PC-9 (cell line): ENCODE measurements around the gene IL13. TPM values are rescaled to one million over a fixed set of nuclear protein-coding genes. Genes with fewer than 3 reads are reported as not detected.

Experiments used
- BruUV-seq: library from RNA; stranded (reverse); fragments of 400-500 nt; replicated peaks from 2 replicates; lab custom pipeline; 2021; lab: Mats Ljungman, UMichigan
- CTCF ChIA-PET: fragments of 300-600 bp; sonication (Branson Sonifier 250); formaldehyde crosslinking; loops from one replicate; lab custom pipeline; 2022; ENCODE audit warnings: antibody characterized with exemption; lab: Charles Lee
- POLR2A ChIA-PET: fragments of 300-600 bp; sonication (Branson Sonifier 250); formaldehyde crosslinking; loops from one replicate; lab custom pipeline; 2022; ENCODE audit warnings: antibody characterized with exemption; ENCODE audit not compliant: unreplicated experiment; lab: Charles Lee
- DNase-seq, 2 experiments: peaks; one replicate each; pipeline versions ENCODE4 v3.0.0 to v3.0.0-alpha.2; 2015 to 2022; ENCODE audit warnings: mixed read lengths in 1 of 2
- H2AFZ ChIP-seq: fragments of 200-600 bp; sonication (generic); 2 replicates; pipeline ENCODE4 v1.8.1; 2017; ENCODE audit warnings: antibody characterized with exemption
- H3F3A ChIP-seq: fragments of 200-600 bp; sonication (generic); 2 replicates; pipeline ENCODE4 v1.8.1; 2017; ENCODE audit warnings: antibody characterized with exemption, mild to moderate bottlenecking, low read depth; ENCODE audit not compliant: insufficient read depth
- H3K27ac ChIP-seq: fragments of 200-600 bp; sonication (generic); 2 replicates; pipeline ENCODE4 v1.6.1; 2016; ENCODE audit warnings: mixed run types
- H3K27me3 ChIP-seq: fragments of 200-600 bp; sonication (generic); 2 replicates; pipeline ENCODE4 v1.6.1; 2016; ENCODE audit warnings: low read depth, mixed run types; ENCODE audit not compliant: insufficient read depth
- H3K36me3 ChIP-seq: fragments of 200-600 bp; sonication (generic); 2 replicates; pipeline ENCODE4 v1.6.1; 2016; ENCODE audit warnings: low read depth, mixed run types
- H3K4me1 ChIP-seq: fragments of 200-600 bp; sonication (generic); replicated peaks from 2 replicates; pipeline ENCODE4 v1.6.1; 2016; ENCODE audit warnings: mixed run types; ENCODE audit not compliant: insufficient read depth
- H3K4me2 ChIP-seq: fragments of 200-600 bp; sonication (generic); 2 replicates; pipeline ENCODE4 v1.6.1; 2017; ENCODE audit warnings: mixed run types
- H3K4me3 ChIP-seq: fragments of 200-600 bp; sonication (generic); 2 replicates; pipeline ENCODE4 v1.6.1; 2016; ENCODE audit warnings: mixed run types
- H3K79me2 ChIP-seq: fragments of 200-600 bp; sonication (generic); 2 replicates; pipeline ENCODE4 v1.6.1; 2017; ENCODE audit warnings: low read depth, mixed run types
- H3K9me2 ChIP-seq: fragments of 200-600 bp; sonication (generic); 2 replicates; pipeline ENCODE4 v1.8.1; 2017; ENCODE audit warnings: mild to moderate bottlenecking; ENCODE audit not compliant: insufficient read depth
- H3K9me3 ChIP-seq: fragments of 200-600 bp; sonication (generic); 2 replicates; pipeline ENCODE4 v1.8.1; 2016; ENCODE audit warnings: low read depth; ENCODE audit not compliant: insufficient read depth
- H4K20me1 ChIP-seq: fragments of 200-600 bp; sonication (generic); 2 replicates; pipeline ENCODE4 v1.8.1; 2017; ENCODE audit not compliant: insufficient read depth
- CTCF ChIP-seq: fragments of 200-600 bp; sonication (generic); conservative IDR thresholded peaks from 2 replicates; pipeline ENCODE4 v1.6.1; 2017; ENCODE audit warnings: mixed run types, antibody characterized with exemption, mild to moderate bottlenecking, moderate library complexity
- EZH2 ChIP-seq: fragments of 200-600 bp; sonication (generic); IDR thresholded peaks from 2 replicates; pipeline ENCODE4 v1.8.0; 2017; ENCODE audit warnings: antibody characterized with exemption, low read depth
- intact Hi-C: fragments of 100-400 bp; cut with micrococcal nuclease; formaldehyde crosslinking; loops from one replicate; pipeline ENCODE4 v1.10.0; 2022; ENCODE audit not compliant: unreplicated experiment
- total RNA-seq: library from RNA; stranded (reverse); gene quantifications from 2 replicates; pipeline ENCODE4 v1.2.3, GENCODE V29; 2021

The IL13 gene
- total RNA-seq, 1 experiment from 2014 or later = not detected

- CTCF ChIA-PET = no interaction called here
- POLR2A ChIA-PET = no interaction called here
- DNase-seq = no peak
- H3K4me1 ChIP-seq = no peaks in the 10 kb centered on the region
- no peak overlapping the region for H2AFZ ChIP-seq
- no peaks in the 10 kb centered on the region for H3K9me2 ChIP-seq
- no peaks in the 10 kb centered on the region for H3F3A ChIP-seq
- no peaks in the 10 kb centered on the region for H4K20me1 ChIP-seq
- no peak overlapping the region for H3K4me2 ChIP-seq
- no peaks in the 10 kb centered on the region for H3K27me3 ChIP-seq
- peaks cover 8% of the 10 kb centered on the region; the same call in 1 of the 2 replicates for H3K36me3 ChIP-seq
- H3K4me3 ChIP-seq = no peak overlapping the region
- no peaks in the 10 kb centered on the region for H3K79me2 ChIP-seq
- no TSS peak for BruUV-seq
- H3K27ac ChIP-seq = no peak overlapping the region
- no peaks in the 10 kb centered on the region for H3K9me3 ChIP-seq
- no peak for TF ChIP-seq CTCF
- TF ChIP-seq EZH2 = no peak
- intact Hi-C loops = no loop called here
Observed at GRCh38 chr5:132635873-132636272, 22.1 kb upstream of the IL13 start.

DNA sequence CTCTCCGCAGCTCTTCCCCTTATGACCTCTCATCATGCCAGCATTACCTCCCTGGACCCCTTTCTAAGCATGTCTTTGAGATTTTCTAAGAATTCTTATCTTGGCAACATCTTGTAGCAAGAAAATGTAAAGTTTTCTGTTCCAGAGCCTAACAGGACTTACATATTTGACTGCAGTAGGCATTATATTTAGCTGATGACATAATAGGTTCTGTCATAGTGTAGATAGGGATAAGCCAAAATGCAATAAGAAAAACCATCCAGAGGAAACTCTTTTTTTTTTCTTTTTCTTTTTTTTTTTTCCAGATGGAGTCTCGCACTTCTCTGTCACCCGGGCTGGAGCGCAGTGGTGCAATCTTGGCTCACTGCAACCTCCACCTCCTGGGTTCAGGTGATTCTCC, 20.7 kb upstream of the IL13 start:
- Histone ChIP-seq H3K79me2 (no peaks in the 10 kb centered on the region), H3K9me2 (no peaks in the 10 kb centered on the region), H3K36me3 (peaks cover 12% of the 10 kb centered on the region), H3K4me1 (no peaks in the 10 kb centered on the region), H3K9me3 (no peaks in the 10 kb centered on the region), H3K27me3 (no peaks in the 10 kb centered on the region), H3K27ac (no peak overlapping the region), H3K4me3 (no peak overlapping the region), H2AFZ (no peak overlapping the region), H3K4me2 (no peak overlapping the region), H3F3A (no peaks in the 10 kb centered on the region), H4K20me1 (no peaks in the 10 kb centered on the region)
- intact Hi-C loops = no loop called here
- CTCF ChIA-PET = no interaction called here
- BruUV-seq = no TSS peak
- no peak for DNase-seq
- TF ChIP-seq EZH2 = no peak
- no peak for TF ChIP-seq CTCF
- POLR2A ChIA-PET = no interaction called here

GRCh38 chr5:132639706-132640130, 18.3 kb upstream of the IL13 start:
- no peak overlapping the region for H3K4me3 ChIP-seq
- ChIA-PET CTCF (no interaction called here), POLR2A (interaction anchor here (0.6 kb wide), 1 partner anchor 78 kb away, joined by 6 read pairs; no protein-coding TSS in a partner anchor)
- H3F3A ChIP-seq = no peaks in the 10 kb centered on the region
- H3K27ac ChIP-seq = no peak overlapping the region
- H3K27me3 ChIP-seq = no peaks in the 10 kb centered on the region
- H3K79me2 ChIP-seq = no peaks in the 10 kb centered on the region
- no peak overlapping the region for H2AFZ ChIP-seq
- H3K9me3 ChIP-seq = no peaks in the 10 kb centered on the region
- H3K36me3 ChIP-seq = peaks cover 16% of the 10 kb centered on the region
- intact Hi-C loops = no loop called here
- no peaks in the 10 kb centered on the region for H4K20me1 ChIP-seq
- no peak overlapping the region for H3K4me2 ChIP-seq
- TF ChIP-seq EZH2 (no peak), CTCF (no peak)
- H3K9me2 ChIP-seq = no peaks in the 10 kb centered on the region
- no peaks in the 10 kb centered on the region for H3K4me1 ChIP-seq
- no TSS peak for BruUV-seq
- DNase-seq = no peak
